GM12874 (cell line): Measurements from ENCODE around the gene GDPD5.

Experiments used
- CTCF ChIP-seq: IDR thresholded peaks from 2 replicates; pipeline ENCODE4 v1.5.1; 2011; ENCODE audit warnings: low read depth, mild to moderate bottlenecking, control low read depth, low read length, moderate library complexity; ENCODE audit not compliant: insufficient read depth

The GDPD5 gene

GRCh38 chr11:75439026-75439425 lies 86.7 kb downstream of the GDPD5 start:
- TF ChIP-seq CTCF: no peak

- no peak for TF ChIP-seq CTCF
These were observed 87.6 kb downstream of the GDPD5 start for GRCh38 chr11:75437966-75438659.

- TF ChIP-seq CTCF: no peak
These were observed 88.9 kb downstream of the GDPD5 start for GRCh38 chr11:75436806-75437205.

GRCh38 chr11:75435571-75435925 lies 90.2 kb downstream of the GDPD5 start:
- no peak for TF ChIP-seq CTCF

- TF ChIP-seq CTCF: no peak
These were observed 90.7 kb downstream of the GDPD5 start for GRCh38 chr11:75434886-75435570.

- TF ChIP-seq CTCF: no peak
These were observed 91.7 kb downstream of the GDPD5 start for GRCh38 chr11:75434051-75434450.

- no peak for TF ChIP-seq CTCF
These were observed 92.3 kb downstream of the GDPD5 start for GRCh38 chr11:75433443-75433842.
